ENCODE data around the gene OTOS.

DNA sequence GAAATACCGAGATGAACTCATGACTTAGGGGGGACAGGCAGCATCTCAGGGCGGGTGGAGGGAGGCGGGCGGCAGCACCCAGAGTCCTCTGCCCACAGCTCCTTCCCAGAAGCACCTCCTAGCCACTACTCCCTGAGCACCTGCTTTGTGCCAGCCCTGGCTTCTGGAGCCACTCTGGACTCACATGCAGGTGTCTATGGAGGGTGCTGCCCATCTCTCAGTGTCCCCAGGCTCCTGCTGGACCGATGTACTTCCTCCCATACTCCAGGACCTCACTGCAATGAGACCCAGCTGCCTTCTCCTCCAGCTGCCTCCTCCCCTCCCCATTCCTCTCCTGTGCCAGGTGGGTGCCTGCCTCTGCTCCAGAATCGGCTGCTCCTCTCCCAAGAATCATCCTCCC, 22.1 kb upstream of the OTOS start:
- TF ChIP-seq POLR2AphosphoS5 (IDR thresholded peaks at IDR 0.05; ENCODE audit: low read depth, low read length) (no peak), FOXP2 (optimal IDR thresholded peaks at IDR 0.05; ENCODE audit: borderline replicate concordance, extremely low read depth, extremely low read length, insufficient read depth) (no peak)
